Subcutaneous preadipocyte (primary cell): ENCODE results near the gene TCP11. TPM values are rescaled to one million over a fixed set of nuclear protein-coding genes. Genes with fewer than 3 reads are reported as not detected.

Experiments
- small RNA-seq: library from RNA; depleted of rRNA; stranded (forward); fragments of <200 nt; gene quantifications from one replicate; pipeline ENCODE3, GENCODE V24; 2012
- total RNA-seq: library from RNA; depleted of rRNA; stranded (reverse); fragments of >200 nt; gene quantifications from 2 replicates; pipeline ENCODE4 v1.2.3, GENCODE V29; 2012

Gene TCP11
- total RNA-seq = 0.37 and 0.59 TPM in 2 replicates

GRCh38 chr6:35141007-35141655 is at the start of gene TCP11:
TSS of gene TCP11 (minus strand) at chr6:35141339. CDS start at chr6:35140870, 469 bp downstream.

Small RNAs within 50 kb of the gene (small RNA-seq; reads per million reads assigned to genes)
- not detected for gene AL138721.1

Other genes starting within 250 kb of the TCP11 start
- gene SCUBE3, start 72.6 kb upstream of the TCP11 start, total RNA-seq = 3.3 and 26.2 TPM in 2 replicates
- gene ZNF76, start 118.4 kb upstream of the TCP11 start, total RNA-seq = 18.0 and 20.7 TPM in 2 replicates
- 0.37 and 0.39 TPM in 2 replicates for gene DEF6, start 156.5 kb upstream of the TCP11 start, total RNA-seq
- gene PPARD, start 201.2 kb upstream of the TCP11 start, total RNA-seq = 5.1 and 12.5 TPM in 2 replicates